GM18909 (cell line): ENCODE data around the gene KRTAP10-3.

Source experiments
- ATAC-seq: cut with Tn5 transposase; IDR thresholded peaks from one replicate; pipeline ENCODE4 v1.9.1; 2021; ENCODE audit warnings: mild to moderate bottlenecking; ENCODE audit not compliant: unreplicated experiment, poor library complexity

KRTAP10-3 gene

DNA sequence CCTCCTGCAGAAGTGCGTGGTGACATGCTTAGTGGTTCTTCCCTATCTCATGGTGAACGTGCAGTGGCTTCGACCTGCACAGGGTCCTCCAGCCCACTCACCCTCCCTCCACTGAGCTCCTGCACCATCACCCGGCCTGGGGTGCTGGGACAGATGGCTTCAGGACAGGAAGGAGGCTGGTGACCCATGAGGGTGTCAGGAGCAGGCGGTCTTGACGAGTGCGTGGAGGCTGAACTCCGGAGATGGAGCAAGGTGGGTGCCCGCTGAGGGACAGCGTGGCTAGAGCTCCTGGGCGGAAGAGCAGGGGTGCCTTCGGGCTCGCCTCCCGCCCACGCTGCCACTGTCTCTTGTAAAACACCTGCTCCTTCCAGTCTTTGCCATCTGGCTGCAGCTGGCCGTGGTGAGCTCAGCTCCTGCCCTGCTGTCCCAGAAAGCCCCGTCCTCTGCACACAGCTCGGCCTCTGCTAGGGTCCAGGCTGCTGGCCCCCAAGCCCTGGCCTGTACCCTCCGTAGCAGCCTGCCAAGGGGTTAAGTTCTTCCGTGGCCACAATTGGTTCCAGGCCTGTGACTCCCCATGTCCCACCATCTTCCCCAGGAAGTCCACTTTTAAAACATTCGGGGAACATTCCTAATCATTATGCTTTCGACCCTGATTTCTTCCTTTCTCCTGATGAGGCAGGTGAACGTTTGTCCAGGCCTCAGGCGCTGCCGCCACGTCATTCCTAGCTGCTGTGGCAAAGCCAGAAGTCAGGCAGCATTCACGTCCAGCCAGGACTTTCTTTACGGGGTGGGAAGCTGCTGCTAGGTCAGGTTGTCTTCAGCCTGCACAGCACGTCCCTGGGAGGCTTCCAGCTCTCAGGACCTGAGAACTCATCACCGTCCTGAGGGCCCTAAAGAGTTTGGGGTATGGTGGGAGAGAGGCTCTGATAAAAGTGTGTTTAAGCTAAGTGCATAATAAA is 26.7 kb downstream of the KRTAP10-3 start:
- no peak for ATAC-seq

DNA sequence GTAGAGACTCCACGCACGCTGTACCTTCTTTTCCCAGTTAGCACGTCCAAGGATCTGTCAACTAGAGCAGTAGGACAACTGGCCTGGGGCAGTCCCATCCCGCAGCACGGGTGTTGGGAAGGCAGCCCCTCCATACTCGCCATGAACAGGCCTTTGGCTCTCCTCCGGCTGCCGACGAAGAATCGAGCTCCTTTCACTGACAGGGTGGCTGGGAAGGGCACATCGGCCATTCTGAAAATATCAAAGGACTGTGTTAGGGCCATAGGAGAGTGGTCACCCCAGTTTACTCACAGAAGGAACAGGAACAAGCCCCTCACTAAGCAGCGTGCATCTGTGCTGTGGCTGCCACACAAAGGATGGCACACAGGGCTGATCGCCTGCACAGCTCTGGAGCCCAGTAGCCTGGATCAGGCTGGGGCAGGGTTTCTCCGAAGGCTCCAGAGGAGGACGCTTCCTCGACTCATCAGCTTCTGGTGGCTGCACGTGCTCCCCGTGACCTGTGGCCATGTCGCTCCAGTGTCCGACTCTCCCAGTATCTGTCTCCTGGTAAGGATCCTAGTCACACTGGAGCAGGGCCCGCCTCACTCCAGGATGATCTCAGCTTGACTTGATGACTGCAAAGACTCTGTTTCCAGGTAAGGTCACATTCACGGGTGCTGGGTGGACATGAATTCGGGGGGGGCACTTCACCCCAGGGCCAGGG is 27.5 kb downstream of the KRTAP10-3 start:
- no peak for ATAC-seq

DNA sequence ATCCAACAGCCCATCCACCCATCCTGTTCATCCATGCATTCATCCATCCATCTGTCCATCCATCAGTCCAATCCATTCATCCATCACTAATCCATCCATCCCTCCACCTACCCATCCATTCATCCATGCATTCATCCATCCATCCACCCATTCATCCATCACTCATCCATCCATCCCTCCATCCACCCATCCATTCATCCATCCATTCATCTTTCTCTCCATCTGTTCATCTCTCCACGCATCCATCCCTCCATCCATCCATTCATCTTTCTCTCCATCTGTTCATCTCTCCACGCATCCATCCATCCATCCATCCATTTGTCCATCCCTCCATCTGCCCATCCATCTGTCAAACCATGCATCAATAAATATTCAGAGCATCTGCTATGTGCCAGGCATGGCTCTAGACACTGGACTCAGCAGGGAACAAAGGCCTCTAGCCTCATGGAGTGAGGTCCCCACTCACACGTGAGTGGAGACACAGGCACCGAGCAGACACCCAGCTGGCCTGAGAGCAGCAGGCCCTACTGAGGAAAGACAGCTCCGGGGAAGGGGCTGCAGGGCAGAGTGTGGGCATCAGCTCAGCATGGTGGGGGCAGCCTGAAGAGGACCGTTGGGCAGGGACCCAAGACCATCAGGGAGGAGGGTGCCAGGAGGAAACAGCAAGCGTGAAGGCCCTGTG is 28.2 kb downstream of the KRTAP10-3 start:
- ATAC-seq, result no peak

DNA sequence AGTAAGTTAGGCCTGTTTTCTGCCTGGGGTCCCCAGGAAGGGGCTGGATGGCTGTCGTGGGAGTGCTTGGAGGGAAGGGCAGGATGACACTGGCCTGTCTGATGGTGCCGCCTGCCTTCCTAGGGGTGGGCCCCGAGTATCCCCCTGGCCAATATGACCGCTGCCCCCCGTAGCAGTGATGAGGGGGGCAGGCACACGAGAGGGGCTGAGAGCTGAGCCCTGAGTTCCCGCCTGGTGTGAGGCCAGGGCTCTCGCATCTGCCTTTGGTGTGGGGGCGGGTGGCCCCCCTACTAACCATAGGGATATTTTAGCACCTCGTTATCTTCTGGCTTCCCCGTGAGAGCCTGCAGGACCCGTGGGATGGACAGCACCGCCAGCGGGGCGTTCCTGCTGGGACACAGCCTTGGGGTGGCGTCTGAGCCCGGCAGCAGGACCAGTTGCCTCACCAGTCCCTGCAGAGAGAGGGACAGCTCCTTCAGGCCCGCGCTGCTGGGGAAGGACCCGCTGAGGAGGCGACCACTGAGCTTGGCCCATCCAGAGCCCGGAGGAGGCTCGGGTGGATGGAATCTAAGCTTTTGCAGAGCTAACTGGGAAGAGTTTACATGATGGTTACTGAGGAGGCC is 29.0 kb downstream of the KRTAP10-3 start:
- ATAC-seq, result no peak

DNA sequence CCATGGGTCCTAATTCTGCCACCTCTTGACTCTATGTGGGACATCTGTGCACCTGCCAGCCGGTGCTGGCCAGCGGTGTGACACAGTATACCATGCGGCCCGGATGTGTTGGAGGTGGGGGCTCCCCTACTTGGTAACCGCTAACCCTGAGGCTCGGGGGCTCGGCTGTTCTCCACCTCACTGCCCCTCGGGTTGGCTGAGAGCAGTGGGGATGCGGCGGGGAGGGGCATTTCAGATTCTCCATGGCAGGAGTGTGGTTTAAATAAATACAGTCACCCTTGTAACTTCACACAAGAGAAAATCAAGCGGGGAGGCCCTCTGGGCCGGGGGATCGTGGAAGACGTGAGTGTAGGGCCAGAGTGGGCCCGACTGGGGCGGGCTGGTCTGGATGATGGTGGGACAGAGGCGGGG is 29.6 kb downstream of the KRTAP10-3 start:
- no peak for ATAC-seq

DNA sequence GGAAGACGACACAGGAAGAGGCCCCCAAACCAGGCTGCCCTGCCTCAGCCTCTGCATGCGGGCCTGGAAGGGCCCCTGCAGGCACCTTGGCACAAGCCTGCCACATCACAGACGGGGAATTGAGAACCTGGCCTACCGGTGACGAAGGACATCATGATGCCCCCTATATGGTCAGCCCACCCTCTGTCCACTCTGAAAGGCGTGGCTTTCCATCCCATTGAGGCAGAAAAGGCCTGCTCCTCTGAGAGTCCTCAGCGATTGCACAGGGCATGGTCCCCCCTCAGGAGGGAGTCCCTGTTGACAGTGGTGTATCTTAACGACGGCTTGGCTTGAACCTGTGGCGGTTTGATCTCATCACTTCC is 30.0 kb downstream of the KRTAP10-3 start:
- ATAC-seq, result no peak

DNA sequence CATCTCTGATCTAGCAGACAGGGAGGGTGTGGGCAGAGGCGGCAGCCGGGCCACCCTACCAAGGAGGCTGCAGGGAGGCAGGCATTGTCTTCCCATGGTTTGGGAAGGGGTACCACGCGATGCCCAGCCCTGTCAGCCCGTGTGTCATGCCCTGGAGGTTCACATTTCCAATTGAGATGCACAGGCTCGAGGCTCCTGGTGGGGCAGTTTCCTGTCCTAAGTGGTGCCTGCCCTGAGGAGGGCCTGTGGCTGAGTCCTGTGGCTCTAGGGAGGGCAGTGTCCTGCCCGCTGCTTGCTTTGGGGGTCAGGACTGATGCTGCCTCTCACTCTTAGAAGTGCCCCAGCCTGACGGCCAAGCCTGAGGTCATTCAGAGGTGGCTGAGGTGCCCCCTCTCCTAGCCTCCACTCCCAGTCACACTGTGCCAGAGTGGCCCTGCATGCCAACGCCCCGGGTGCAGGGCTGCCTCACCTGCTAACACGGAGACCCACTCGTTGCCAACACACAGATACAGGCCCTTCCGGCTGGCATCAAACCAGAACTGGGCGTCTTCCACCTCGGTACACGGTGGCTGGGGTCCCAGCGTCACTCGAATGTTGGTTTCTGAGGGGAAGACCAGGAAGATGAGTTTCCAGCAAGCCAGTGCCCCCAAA is 30.5 kb downstream of the KRTAP10-3 start:
- no peak for ATAC-seq

DNA sequence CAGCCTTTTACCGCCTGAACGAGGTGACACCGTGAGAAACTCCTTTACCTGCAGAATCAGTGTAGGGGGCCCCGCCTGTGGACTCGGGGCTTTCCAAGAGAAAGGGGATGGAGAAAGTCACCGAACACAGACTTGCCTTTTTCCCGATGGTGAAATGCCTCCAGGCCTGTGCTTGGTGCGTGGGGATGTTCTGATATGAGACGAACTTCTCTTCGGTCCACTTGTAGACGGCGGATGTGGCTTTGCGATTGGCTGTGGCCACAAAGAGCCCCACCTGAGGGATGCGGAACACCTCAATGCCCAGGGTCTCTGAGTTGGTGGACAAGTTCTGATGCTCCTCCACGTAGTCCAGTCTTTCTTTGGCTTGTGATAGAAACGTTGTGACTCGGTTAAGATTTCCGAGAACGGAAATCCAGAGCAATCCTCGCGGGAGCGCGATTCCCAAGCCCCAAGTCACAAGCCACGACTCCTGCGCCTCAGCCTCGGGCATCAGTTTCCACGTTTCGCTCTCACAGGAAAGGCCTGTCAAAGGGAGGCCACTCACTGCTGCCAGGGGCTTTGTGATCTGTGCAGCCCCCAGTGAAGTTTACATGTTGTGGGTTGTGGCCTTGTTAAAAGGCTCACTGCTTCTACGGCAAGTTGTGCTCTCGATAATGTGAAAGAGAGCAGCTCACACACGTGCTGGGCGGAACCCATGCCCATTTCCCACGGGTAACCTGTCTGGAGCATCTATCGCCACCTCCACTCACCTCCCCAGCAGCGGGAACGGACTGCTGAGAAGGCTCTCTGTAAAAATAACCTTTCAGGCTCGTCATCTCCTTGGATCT is 31.2 kb downstream of the KRTAP10-3 start:
- ATAC-seq, result no peak

DNA sequence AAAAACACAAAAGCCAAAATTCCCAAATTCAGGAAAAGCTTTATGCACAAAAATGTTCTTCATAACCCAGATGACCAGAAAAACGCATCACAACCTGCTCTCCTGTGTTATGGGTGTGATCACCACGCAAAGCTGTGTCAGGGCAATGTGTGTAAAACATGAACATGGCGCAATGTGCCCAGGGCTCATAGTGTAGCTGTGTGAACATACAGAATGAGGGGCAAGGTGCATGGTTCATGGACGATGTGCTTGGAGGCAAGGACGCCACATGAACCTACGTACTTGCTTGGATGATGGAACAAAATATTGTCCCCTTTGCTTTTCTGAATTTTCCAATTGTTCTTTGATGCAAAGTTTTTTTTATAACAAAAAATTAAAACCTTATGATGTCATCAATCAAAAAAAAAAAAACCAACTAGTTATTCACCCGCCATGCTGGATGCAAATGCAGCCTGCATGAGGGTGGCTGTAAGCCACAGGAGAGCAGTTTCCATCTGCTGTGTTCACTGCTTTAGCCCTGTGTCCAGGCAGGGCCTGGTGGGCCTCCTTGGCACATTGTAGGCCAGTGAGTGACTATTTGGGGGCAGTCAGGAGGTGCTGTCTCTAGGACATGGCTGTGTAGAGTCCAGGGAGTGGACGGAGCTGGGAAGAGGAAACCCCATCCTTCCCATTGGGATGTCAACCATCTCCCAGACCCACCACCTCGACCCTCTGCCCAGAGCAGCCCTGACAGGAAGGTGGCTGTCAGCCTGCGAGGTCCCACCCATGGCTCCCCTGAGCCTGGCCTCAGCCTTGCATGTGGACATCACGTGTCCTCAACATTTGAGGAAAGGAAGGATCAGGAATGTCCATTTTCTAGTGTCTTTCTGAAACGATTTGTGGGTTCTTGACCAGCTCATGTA is 32.2 kb downstream of the KRTAP10-3 start:
- no peak for ATAC-seq

DNA sequence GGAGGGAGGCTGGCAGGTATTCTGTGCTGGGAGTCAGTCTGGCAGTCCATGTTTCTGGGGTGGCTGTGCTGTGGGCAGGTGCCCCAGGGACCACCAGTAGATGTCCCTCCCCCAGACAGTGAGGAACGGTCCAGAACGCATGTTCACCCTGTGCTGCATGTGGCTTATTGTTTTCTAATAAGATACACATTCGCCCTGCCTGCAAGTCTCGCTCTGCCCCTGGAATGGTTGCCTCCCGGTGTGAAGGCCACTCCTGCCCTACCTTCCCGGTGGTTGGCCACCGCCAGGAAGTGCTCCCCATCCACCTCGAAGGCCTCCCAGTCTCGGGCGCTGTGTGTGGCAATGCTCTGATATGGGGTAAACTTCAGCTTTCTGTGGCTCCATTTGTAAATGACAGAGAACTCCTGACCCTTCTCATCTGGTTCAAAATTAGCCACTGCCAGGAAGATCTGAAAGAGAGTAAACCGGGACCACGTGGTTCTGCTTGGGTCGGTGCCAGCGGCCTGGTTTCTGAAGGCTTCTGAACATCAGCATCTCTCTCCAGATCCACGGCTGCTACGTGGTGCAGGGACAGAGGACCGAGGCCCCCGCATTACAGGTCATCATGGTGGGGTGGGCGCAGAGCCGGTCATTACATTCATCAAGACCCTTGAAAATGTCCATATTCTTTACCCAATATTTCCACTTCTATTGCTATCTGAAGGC is 33.1 kb downstream of the KRTAP10-3 start:
- no peak for ATAC-seq

DNA sequence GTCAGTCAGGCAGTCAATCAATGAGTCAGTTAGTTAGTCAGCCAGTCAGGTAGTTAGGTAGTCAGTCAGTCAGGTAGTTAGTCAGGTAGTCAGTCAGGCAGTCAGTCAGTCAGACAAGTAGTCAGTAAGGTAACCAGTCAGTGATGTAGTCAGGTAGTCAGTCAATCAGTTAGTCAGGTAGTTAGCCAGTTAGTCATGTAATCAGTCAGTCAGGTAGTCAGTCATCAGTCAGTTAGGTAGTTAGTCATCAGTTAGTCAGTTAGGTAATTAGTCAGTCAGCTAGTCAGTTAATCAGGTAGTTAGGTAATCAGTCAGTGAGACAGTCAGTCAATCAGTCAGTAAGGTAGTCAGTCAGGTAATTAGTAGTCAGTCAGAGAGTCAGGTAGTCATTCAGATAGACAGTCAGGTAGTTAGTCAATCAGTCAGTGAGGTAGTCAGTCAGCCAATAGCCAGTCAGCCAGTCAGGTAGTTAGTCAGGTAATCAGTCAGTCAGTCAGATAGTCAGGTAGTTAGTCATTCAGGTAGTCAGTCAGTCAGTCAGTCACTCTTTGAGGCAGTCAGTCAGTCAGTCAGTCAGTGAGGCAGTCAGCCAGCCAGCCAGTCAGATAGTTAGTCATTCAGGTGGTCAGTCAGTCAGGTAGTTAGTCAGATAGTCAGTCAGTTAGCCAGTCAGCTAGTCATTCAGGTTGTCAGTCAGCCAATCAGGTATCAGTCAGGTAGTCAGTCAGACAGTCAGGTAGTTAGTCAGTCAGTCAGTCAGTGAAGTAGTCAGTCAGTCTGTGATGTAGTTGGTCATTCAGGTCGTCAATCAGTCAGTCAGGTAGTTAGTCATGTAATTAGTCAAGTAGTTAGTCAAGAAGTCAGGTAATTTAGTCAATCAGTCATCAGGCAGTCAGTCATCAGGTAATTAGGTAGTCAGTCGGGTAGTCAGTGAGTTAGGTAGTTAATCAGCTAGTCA is 33.9 kb downstream of the KRTAP10-3 start:
- no peak for ATAC-seq

DNA sequence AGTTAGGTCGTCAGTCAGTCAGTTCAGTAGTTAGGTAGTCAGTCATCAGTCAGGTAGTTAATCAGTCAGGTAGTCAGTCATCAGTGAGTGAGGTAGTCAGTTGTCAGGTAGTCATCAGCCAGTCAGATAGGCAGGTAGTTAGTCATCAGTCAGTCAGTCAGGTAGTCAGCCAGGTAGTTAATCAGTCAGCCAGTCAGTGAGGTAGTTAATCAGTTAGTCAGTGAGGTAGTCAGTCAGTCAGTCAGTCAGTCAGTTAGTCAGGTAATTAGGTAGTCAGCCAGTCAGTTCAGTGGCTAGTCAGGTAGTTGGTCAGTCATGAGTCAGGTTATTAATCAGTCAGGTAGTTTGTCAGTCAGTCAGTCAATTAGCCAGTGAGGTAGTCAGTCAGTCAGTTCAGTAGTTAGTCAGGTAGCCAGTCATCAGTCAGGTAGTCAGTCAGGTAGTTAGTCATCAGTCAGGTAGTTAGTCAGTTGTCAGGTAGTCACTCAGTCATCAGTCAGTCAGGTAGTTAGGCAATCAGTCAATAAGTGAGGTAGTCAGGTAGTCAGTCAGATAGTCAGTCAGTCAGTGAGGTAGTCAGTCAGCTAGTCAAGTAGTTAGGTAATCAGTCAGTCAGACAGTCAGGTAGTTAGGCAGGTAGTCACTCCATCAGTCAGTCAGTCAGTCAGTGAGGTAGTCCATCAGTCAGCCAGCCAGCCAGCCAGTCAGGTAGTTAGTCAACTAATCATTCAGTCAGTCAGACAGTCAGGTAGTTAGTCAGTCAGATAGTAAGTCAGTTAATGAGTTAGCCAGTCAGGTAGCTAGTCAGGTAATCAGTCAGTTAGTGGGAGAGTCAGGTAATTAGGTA is 34.8 kb downstream of the KRTAP10-3 start:
- ATAC-seq, result no peak

DNA sequence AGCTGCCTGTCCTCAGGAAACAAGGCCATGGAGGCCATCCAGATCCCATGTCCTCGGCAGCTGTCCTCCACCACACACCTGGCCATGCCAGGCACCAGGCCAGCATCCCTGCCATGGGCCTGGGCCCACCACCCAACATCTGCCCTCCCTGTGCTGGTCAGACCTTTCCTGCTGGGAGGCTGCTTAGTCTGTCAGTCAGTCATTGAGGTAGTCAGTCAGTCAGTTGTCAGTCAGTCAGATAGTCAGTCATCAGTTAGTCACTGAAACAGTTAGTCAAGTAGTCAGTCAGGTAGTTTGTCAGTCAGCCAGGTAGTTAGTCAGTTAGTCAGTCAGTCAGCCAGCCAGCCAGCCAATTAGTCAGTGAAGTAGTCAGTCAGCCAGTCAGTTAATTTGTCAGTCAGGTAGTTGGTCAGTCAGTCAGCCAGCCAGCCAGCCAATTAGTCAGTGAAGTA is 35.8 kb downstream of the KRTAP10-3 start:
- ATAC-seq, result no peak

DNA sequence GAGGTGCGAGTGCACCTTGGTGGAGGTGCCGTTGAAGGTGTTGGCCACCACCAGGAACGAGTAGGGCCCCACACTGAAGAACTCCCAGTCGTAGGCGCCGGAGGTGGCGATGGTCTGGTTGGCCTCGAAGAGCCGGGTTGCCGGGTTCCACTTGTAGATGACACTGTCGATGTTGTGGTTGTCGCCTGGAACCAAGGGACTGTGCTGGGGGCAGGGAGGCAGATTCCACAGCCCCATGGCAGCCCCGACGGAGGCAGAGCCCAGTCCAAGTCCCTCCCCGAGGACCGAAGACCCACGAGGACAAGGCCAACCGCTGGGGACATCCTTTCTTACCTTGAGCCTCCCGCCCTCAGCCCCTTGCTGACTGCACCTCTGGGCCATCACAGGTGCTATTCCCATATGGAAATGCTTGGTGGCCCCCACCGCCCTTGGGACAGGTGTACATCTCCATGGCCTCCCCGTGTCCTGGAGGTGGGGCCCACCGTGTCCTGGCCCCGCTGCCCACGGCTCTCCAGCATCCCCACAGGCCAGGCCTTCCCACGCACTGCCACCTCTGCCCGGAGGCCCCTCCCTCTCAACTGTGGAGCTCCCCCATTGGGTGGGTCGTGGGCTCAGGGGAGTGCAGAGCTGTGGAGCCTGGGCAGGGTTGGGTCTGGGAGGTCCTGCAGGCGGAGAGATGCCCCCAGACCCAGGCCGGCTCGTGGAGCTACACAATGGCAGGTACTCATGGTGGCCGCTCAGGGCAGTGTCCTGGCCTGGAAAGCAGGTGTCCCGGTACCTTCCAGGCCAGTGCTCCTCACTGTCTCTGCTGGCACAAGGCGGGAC is 36.5 kb downstream of the KRTAP10-3 start:
- no peak for ATAC-seq
